GM12872 (cell line): ENCODE data around the gene TBC1D22A.

Experiments used
- CTCF ChIP-seq: IDR thresholded peaks from 3 replicates; pipeline ENCODE4 v1.5.1; 2011; ENCODE audit warnings: low read depth, mild to moderate bottlenecking, low read length, moderate library complexity; ENCODE audit not compliant: insufficient read depth

Gene TBC1D22A

GRCh38 chr22:47127441-47127871, 365.0 kb downstream of the TBC1D22A start:
- no peak for TF ChIP-seq CTCF

GRCh38 chr22:47128216-47128615, 365.8 kb downstream of the TBC1D22A start:
- no peak for TF ChIP-seq CTCF

GRCh38 chr22:47128622-47129215, 366.3 kb downstream of the TBC1D22A start:
- no peak for TF ChIP-seq CTCF

- no peak for TF ChIP-seq CTCF
Measured at GRCh38 chr22:47129902-47130635, 367.6 kb downstream of the TBC1D22A start.

GRCh38 chr22:47130883-47131631, 368.6 kb downstream of the TBC1D22A start:
- no peak for TF ChIP-seq CTCF

- no peak for TF ChIP-seq CTCF
Measured at GRCh38 chr22:47131632-47132427, 369.4 kb downstream of the TBC1D22A start.

- no peak for TF ChIP-seq CTCF
Measured at GRCh38 chr22:47132428-47132825, 370.0 kb downstream of the TBC1D22A start.
